ENCODE measurements around the gene AP3S2.
"Not testable (repeated sequence)": the region's sequence is repeated elsewhere in the genome, so short reads cannot be mapped to it uniquely, and the experiment has no call there.

Gene AP3S2

DNA sequence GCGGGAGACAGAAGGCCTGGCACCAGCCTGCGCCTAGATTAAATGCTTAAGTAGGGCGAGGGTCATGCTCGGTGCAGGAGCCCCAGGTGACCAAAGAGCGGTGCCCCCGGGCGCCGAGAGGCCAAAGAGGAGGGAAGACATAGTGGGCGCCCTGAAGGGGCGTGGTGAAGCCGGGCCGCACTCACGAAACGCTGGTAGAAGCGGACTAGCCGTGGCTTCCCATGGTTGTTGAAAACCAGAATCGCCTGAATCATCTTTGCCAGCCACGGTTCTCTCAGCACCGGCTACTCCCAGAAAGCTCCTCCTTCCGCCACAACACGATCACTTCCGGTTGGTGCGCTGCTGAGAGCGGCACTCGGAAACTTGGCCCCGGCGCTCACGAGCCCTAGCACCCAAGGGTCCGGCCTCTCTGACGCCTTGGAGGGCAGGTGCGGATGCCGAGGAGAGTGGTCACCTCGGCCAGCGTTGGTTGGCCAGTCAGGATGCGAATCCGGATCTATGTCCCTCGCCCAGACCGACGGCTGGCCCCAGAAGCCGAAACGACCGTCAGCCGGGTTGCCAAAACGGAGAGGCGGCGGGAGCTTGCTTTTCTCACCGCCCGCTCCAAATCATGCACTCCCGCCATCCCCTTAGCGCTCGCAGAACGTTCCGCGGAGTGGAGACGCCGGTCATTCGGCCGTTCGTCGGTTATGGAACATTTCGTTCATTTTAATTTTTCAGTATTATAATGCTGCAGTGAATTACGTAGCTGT lies at the start of gene AP3S2:
Gene AP3S2 (minus strand): TSS at position 299 of the 752 bp plus-strand sequence. CDS start 45 bp downstream, at position 254.
- DNase-seq = peak; percentile 95

DNA sequence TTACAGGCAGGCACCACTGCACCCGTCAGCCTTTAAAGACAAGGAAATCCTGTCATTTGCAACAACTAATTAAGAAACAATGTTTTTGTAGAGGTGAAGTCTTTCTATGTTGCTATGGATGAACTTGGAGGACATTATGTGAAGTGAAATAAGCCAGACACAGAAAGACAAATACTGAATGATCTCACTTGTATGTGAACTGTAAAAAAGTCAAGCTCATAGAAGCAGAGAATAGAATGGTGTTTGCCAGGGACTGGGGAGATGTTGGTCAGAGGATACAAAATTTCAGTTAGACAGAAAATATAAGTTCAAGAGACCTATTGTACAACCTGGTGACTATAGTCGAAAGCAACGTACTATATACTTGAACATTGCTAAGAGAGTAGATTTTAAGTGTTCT lies 46.1 kb upstream of the AP3S2 start:
- DNase-seq = no peak

DNA sequence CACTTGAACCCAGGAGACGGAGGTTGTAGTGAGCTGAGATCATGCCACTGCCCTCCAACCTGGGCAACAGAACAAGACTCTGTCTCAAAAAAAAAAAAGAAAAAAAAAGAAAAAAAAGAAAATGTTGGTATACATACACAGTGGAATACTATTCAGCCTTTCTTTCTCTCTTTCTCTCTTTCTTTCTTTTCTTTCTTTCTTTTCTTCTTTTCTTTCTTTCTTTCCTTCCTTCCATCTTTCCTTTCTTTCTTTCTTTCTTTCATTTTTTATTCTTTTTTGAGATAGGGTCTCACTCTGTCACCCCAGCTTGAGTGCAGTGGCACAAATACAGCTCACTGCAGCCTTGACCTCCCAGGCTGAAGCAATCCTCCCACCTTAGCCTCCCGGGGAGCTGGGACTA lies 45.6 kb upstream of the AP3S2 start:
- not testable (repeated sequence) for DNase-seq

DNA sequence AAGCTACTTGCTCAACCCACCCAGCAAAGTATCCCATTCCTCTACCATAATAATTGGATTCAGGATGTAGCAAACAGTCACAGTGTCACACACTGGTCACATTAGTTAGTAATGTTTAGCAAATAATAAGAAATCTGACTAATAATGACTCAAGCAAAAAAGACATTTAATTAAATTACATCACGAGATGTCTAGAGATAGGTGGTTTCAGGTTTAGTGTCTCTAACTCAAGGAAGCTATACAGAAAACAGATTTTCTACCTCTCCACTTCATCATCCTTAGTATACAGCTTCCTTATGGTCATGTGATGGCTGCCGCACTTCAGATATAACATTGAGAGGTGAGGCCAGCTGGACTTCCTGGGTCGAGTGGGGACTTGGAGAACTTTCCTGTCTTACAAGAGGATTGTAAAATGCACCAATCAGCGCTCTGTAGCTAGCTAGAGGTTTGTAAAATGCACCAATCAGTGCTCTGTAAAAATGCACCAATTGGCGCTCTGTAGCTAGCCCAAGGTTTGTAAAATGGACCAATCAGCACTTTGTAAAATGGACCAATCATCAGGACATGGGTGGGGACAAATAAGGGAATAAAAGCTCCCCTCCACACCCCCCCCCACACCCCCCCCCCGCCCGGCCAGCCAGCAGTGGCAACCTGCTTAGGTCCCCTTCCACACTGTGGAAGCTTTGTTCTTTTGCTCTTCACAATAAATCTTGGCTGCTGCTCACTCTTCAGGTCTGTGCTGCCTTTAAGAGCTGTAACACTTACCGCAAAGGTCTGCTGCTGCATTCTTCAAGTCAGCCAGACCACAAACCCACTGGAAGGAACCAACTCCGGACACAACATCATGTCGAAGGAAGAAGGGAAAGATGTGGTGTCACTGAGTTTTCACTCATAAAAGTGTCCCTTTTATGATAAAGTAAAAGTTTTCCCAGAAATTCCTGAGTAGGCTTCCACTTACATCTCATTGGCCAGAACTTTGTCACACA lies 43.9 kb upstream of the AP3S2 start:
- no peak for DNase-seq

DNA sequence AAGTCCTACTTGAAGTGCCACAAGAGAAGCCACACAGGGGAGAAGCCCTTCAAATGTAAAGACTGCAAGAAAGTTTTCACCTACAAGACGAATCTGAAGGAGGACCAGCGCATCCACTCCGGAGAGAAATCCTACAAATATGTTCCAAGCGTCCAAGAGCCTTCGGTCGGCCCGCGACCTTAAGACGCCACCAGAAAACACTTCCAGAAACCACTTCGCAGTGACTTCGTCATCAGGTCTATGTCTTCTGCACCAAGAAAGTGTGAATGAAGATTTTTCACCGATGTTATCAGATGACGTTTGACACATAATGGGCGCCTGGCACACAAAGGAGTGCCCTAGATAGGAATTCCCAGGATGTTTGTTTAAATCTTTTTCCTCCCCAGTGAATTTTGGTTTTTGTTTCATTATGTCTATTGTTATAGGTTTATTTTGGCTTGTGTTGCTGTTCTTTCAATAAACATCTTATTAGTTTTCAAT lies 43.0 kb upstream of the AP3S2 start:
- no peak for DNase-seq

DNA sequence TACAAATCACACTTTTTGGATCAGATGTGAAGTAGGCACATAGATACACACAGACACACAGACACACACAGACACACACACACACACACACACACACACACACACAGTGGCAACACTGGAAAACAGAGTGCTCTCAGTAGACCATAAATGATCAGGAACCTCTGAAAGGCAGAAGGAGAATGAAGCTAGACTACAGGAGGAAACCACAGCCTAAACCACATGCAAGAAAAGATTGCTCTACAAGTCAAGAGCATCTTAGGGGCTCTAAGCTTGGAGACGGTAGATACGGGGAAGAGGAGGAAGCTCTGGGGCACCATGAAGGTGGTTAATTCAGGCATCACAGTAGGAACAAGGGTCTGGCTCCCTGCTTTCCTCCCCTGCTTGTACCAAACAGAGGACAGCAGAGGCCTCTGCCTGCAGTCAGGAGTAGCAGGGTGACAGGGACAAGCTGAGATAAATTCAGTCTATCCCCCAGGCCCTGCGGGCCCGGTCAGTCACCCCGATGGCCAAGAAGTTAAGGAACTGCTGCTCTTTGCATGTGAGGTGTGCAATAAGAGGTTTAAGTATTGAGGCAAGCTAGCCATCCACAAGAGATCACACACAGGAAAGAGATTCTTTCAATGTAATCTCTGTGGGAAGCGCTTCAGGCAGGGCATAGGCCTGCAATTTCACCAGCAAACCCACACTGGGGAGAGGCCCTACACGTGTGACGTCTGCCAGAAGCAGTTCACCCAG lies 42.4 kb upstream of the AP3S2 start:
- no peak for DNase-seq

DNA sequence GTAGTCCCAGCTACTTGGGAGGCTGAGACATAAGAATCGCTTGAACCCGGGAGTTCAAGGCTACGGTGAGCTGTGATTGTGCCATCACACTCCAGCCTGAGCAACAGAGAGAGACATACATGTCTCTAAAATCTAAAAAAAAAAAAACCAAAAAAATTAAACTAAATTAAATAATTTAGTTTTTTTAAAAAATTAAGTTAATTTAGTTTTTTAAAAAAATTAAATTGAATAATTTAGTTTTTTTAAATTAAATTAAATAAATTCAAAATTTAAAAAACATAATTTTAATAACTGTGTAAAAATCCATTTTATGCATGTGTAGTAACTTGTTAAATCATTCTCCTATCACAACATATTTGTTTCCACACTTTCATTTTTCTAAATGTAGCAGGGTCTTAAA lies 39.1 kb upstream of the AP3S2 start:
- DNase-seq = no peak

DNA sequence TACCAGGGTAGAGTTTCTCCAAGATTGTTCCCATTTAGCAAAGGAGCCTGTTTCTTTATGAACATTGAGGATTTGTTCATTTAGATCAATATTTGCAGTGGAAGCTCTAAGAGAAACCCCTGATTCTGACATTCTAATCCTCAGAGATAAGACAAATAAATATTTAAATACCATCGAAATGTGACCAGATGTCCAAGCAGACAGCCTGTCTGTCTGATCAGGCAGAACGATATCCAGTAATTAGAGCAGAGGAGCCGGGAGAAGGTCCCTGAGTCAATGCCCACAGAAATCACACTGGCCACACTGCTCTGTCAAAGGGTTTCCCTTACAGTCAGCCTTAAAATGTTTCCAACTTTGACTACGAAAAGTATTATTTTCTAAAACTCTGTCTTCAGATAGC lies 34.6 kb upstream of the AP3S2 start:
- no peak for DNase-seq

DNA sequence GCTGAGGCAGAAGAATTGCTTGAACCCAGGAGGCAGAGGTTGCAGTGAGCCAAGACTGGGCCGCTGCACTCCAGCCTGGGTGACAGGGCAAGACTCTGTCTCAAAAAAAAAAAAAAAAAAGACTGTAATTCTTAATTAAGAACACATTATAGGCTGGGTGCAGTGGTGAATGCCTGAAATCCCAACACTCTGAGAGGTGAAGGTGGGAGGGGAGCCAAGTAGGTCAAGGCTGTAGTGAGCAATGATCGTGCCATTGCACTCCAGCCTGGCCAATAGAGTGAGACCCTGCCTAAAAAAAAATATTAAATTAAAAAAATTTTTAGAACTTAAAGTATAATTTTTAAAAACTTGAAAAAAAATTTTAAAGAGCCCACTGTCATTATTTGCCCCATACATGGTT lies 32.4 kb upstream of the AP3S2 start:
- no peak for DNase-seq

DNA sequence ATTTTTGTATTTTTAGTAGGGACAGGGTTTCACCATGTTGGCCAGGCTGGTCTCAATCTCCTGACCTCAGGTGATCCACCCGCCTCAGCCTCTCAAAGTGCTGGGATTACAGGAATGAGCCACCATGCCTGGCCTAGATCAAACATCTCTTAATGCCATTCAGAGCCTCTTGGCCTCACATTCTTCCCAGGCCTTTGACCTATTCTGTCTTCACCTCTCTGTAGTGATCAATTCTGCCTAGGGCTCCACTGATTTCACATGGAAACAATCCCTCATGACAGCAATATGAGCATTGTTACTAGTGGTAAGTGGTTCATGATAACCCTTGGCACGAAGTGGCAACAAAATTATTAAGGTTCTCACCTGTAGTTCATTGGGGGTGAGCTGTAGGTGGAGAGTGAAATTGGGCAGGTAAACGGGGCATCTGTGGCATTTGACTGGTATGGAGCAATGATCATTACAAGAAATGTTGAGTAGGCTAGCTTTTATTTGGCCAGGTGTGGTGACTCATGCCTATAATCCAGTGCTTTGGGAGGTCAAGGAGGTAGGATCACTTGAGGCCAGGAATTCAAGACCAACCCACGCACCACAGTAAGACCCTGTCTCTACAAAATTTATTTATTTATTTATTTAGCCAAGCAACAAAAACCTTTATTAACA lies 23.8 kb upstream of the AP3S2 start:
- no peak for DNase-seq

DNA sequence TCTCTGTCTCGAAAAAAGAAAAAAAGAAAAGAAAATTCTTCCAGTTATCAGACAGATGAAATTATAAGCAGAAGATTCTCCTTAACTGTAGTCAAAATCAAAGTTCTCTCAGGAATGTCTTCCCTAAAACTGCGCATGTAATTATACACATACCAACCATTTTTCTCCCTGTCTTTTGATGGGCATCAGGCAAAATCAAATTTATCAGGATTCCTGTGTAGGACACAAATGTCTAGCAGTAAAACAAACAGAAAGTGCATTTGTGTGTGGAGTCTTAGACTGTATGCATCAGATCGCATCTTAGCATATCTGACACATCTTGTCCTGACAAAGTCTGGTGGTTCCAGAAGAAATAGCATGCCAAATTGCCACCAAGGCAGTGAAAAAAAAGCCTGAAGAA lies 22.9 kb upstream of the AP3S2 start:
- DNase-seq = no peak

DNA sequence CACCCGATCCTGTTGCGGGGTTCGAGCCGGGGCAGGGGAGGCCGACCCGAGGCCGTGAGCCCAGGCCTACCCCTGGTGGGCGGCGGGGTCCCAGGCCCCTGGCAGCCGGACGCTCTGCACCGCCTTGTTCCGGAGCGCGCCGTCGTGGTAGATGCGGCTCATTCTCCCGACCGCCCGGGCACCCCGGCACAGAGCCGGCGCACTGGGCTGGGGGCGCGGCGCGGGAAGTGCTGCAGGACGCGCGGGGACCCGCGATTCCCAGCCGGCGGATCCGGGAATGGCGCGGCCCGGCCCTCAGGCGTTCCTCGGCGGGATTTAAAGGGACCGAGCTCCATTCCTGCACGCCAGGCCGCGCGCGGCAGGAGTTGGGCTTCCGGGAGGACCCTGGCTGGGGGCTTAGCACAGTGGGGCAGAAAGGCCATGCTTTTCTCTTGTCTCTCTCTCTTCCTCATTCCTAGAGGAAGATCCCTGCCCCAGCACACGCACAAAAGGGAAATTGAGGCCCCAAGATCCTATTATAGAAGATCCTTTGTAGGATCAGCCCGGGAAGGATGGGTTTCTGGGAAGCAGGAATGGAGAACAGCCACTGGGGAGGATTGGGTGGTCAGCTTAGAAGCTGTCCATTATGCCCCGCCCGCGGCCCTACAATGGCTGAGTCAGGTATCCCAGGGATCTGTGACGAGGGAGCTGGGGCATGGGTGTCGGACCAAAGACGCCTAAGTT lies 19.0 kb upstream of the AP3S2 start, which contains the start of gene ARPIN:
Gene ARPIN (minus strand): TSS at position 279 of the 723 bp plus-strand sequence. CDS start 117 bp downstream, at position 162.
- DNase-seq = no peak

DNA sequence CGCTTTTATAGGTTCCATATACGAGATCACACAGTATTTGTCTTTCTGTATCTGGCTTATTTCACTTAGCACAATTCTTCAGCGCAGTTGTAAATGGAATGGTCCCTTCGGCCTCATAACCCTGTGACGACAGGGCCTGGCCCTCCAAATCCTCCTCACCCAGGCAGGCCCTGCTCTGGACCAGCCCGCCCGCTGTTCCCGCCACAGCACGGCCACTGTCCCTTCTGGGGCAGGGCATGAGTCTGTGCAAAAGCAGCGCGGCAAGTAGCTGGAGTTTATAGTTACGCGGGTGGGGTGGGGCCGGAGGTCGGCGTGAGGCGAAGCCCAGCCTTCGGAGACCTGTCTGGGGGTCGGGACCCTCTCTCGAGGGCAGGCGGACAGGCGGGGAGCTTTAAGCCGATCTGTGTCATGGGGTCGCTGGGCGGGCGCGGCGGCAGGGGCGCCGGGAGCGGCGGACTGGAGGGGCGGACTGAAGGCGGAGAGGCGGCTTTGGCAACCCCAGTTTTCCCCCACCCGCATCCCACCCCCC lies 18.4 kb upstream of the AP3S2 start:
- DNase-seq = no peak

DNA sequence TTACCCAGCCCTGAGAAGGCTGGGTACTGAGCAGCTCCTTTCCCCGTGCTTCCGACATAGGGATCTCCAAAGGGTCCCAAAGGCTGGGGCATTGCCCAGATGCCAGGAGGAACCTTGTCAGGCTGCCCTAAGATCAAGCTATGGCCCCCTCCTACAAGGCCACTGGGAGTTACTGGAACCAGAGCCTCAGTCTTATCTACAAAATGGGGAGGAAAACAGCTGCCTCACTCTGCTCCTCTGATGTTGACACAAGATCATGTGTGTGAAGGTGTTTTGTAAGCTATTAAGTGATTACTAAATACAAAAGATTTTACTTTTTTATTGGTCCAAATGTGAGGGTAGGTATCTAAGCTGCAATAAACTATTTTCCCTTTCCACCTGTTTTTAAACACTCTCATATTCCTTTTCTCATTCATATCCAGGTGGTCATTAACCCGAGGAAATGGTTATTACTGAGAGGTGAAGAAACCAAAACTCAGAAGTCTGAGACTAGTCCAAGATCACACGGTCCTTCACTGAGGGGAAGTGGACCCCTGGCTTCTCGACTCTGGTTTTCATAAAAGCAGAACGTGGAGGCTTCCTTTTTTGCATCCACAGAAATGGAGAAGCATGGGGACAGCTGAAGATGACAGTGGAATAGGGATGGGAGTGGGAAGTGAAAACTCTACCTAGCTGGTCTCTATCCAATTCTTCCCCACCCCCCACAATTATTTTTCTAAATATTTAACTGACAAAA lies 17.3 kb upstream of the AP3S2 start:
- no peak for DNase-seq

DNA sequence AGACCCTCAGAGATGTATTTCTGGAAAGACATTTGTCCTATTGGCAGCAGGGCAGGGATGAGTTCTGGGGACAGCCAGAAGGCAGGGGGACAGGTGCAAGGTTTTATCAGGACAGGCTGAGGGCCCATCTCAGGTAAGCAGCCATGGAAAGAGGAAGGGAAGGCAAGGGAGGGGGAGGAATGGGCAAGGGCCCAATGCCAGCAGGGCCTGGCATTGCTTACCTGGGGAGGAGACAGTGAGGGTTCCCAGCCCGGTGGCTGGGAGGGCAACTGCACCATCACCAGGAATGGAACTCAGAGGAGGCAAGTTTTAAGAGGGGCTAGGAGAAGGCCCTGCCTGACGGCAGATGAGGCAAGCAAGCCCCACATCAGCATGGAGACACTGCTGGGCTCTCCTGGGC lies 15.8 kb upstream of the AP3S2 start:
- DNase-seq = no peak

DNA sequence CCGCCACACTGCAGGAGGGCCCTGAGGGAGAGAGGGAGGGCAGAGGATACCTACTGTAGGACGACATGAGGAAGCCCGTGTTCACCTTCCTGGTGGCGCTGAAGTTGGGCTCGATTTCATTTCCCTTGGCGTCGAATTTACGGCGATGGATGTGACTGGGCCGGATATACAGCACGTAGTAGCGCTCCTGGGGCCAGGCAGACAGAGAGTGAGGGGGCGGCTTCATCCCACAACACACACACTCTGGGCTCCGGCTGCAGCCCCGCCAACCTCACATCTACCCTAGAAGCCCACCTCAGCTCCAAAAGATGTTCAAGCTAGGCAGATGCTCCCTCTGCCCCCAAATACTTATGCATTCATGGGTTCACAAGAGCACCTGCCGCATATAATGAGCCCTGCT lies 14.4 kb upstream of the AP3S2 start:
- no peak for DNase-seq

DNA sequence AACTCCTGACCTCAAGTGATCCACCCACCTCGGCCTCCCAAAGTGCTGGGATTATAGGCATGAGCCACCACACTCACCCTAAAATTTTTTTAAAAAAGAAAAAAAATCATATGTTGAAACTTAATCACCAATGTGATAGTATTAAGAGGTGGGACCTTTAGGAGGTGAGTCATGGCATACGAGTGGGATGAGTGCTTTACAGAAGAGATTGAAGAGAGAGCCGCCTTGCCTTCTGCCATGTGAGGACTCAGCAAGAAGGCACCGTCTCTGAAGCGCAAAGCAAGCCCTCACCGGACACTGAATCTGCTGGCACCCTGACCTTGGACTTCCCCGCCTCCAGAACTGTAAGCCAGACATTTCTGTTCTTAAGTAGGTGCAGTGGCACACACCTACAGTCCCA lies 13.5 kb upstream of the AP3S2 start:
- no peak for DNase-seq

DNA sequence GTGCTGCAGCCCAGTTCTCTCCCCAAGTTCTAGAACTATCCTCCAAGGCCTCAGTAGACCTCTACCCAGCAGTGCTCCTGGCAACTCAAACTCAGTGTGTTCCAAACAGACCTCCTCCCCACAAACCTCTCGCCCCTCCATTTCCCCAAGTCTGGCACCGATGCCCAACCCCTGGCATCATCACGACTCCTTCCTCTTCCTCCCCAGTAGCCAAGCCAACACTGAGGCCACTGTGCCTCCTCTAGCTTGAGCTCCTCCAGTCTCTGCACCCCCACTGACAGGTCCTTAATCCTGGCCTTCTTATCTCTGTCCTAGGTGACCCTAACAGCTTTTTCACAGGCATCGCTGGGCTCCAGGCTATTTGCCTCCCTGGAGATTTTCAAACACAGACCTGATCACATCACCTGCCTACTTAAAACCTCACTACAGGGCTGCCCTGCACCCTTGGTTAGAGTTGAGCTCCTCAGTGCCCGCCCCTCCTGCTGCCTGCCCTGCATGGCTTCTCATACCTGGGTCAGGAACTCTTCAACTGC lies 12.1 kb upstream of the AP3S2 start:
- no peak for DNase-seq

DNA sequence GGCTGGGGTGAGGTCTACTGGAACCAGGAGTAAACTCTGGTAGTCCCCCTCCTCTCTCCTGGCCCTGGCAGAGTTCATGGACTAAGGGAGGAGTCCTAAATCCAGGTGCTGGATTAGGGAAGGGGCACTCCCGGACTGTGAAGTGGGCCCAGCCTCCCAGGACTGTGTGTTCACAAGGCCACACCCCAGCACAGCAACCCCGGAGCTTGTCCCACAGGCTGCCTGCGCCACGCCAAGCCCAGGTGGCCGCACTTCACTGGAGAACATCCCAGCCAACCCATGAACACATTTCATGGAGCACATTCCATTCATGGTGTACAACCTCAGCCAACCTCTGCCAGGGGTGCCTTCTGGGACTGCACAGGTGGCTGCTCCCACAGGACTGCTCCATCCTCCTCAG lies 10.7 kb upstream of the AP3S2 start:
- DNase-seq = no peak

DNA sequence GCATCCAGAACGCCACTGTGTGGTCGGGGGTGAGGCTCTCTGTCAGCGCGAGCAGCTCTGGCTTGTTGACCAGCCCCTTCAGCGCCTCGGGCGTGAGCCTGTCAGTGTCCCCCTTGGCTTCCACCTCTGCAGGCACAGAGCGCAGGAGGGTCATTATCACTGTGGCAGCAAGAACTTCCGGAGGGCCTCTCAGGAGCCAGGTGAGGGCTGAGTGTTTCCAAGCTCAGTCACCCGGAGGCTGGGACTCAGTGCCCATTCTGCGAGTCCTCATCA lies 10.0 kb upstream of the AP3S2 start:
- DNase-seq = no peak
